WTC11 (cell line): ENCODE results near the gene ATF5. TPM values are rescaled to one million over a fixed set of nuclear protein-coding genes. Genes with fewer than 3 reads are reported as not detected.

ENCODE experiments used
- ATAC-seq: fragments of 200-7000 bp; cut with Tn5 transposase; 2 replicates; pipeline ENCODE4 v1.10.0; 2021; ENCODE audit warnings: mild to moderate bottlenecking, moderate library complexity
- CTCF ChIA-PET: fragments of 300-600 bp; sonication (Branson Sonifier 250); formaldehyde crosslinking; loops from one replicate; lab custom pipeline; 2021; ENCODE audit warnings: antibody characterized with exemption; lab: Charles Lee
- POLR2A ChIA-PET: fragments of 350-600 bp; sonication (Branson Sonifier 250); formaldehyde crosslinking; loops from one replicate; lab custom pipeline; 2021; ENCODE audit warnings: antibody characterized with exemption; lab: Charles Lee
- DNase-seq: peaks from one replicate; pipeline ENCODE4 v3.0.0; 2021; ENCODE audit warnings: low spot score
- H3K27ac Mint-ChIP-seq: 2 replicates; pipeline ENCODE4 v1.8.0; 2021; ENCODE audit warnings: mixed read lengths
- H3K27me3 Mint-ChIP-seq: 2 replicates; pipeline ENCODE4 v1.8.0; 2021; ENCODE audit warnings: low read depth, mild to moderate bottlenecking, moderate library complexity, mixed read lengths
- H3K36me3 Mint-ChIP-seq: 2 replicates; pipeline ENCODE4 v1.8.0; 2021; ENCODE audit warnings: mixed read lengths
- H3K4me1 Mint-ChIP-seq: 2 replicates; pipeline ENCODE4 v1.8.0; 2022; ENCODE audit warnings: mixed read lengths
- H3K4me3 Mint-ChIP-seq: 2 replicates; pipeline ENCODE4 v1.8.0; 2021; ENCODE audit warnings: mild to moderate bottlenecking, moderate library complexity, mixed read lengths
- H3K9me3 Mint-ChIP-seq: 2 replicates; pipeline ENCODE4 v1.8.0; 2021; ENCODE audit warnings: mixed read lengths
- ATF2 ChIP-seq: sonication (generic); formaldehyde crosslinking; IDR thresholded peaks from 2 replicates; pipeline ENCODE4 v1.8.1; 2022; ENCODE audit warnings: low read depth, missing genetic modification reagents, borderline replicate concordance
- CREM ChIP-seq: sonication (generic); formaldehyde crosslinking; IDR thresholded peaks from 2 replicates; pipeline ENCODE4 v1.8.1; 2022; ENCODE audit warnings: mild to moderate bottlenecking, missing genetic modification reagents, moderate library complexity
- ELF4 ChIP-seq: sonication (generic); formaldehyde crosslinking; IDR thresholded peaks from 2 replicates; pipeline ENCODE4 v1.8.1; 2022; ENCODE audit warnings: low read depth, mild to moderate bottlenecking, moderate library complexity, missing genetic modification reagents
- FOXJ3 ChIP-seq: sonication (generic); formaldehyde crosslinking; IDR thresholded peaks from 2 replicates; pipeline ENCODE4 v1.9.0; 2021; ENCODE audit warnings: missing genetic modification reagents, mild to moderate bottlenecking, borderline replicate concordance
- FOXK1 ChIP-seq: sonication (generic); formaldehyde crosslinking; IDR thresholded peaks from 2 replicates; pipeline ENCODE4 v1.8.0; 2022; ENCODE audit warnings: mild to moderate bottlenecking, moderate library complexity, missing genetic modification reagents
- FOXP1 ChIP-seq: sonication (generic); formaldehyde crosslinking; IDR thresholded peaks from 2 replicates; pipeline ENCODE4 v1.8.0; 2022; ENCODE audit warnings: missing genetic modification reagents, mild to moderate bottlenecking, moderate library complexity, borderline replicate concordance
- FOXP4 ChIP-seq: sonication (generic); formaldehyde crosslinking; IDR thresholded peaks from 2 replicates; pipeline ENCODE4 v1.8.0; 2022; ENCODE audit warnings: mild to moderate bottlenecking, missing genetic modification reagents
- HMGXB4 ChIP-seq: sonication (generic); formaldehyde crosslinking; IDR thresholded peaks from 2 replicates; pipeline ENCODE4 v1.8.1; 2023; ENCODE audit warnings: mild to moderate bottlenecking, moderate library complexity, missing genetic modification reagents
- IRF1 ChIP-seq: sonication (generic); formaldehyde crosslinking; IDR thresholded peaks from 2 replicates; pipeline ENCODE4 v1.8.0; 2023; ENCODE audit warnings: missing genetic modification reagents
- PRDM15 ChIP-seq: sonication (generic); formaldehyde crosslinking; IDR thresholded peaks from 2 replicates; pipeline ENCODE4 v1.8.0; 2022; ENCODE audit warnings: missing genetic modification reagents
- SOX15 ChIP-seq: fragments of 250-450 bp; sonication (Bioruptor Pico); IDR thresholded peaks from 2 replicates; pipeline ENCODE4 v1.9.0; 2021; ENCODE audit warnings: mild to moderate bottlenecking
- SP1 ChIP-seq: sonication (generic); formaldehyde crosslinking; conservative IDR thresholded peaks from 2 replicates; pipeline ENCODE4 v1.8.1; 2022; ENCODE audit warnings: missing genetic modification reagents
- STAT6 ChIP-seq: sonication (generic); formaldehyde crosslinking; conservative IDR thresholded peaks from 2 replicates; pipeline ENCODE4 v1.8.1; 2023; ENCODE audit warnings: mild to moderate bottlenecking, low read depth, missing genetic modification reagents, moderate library complexity
- USF2 ChIP-seq: sonication (generic); formaldehyde crosslinking; IDR thresholded peaks from 2 replicates; pipeline ENCODE4 v1.8.1; 2023; ENCODE audit warnings: mild to moderate bottlenecking, missing genetic modification reagents, moderate library complexity
- ZBTB43 ChIP-seq: sonication (generic); formaldehyde crosslinking; IDR thresholded peaks from 2 replicates; pipeline ENCODE4 v1.8.1; 2023; ENCODE audit warnings: mild to moderate bottlenecking, missing genetic modification reagents
- ZNF138 ChIP-seq: sonication (generic); formaldehyde crosslinking; conservative IDR thresholded peaks from 2 replicates; pipeline ENCODE4 v1.8.1; 2022; ENCODE audit warnings: mild to moderate bottlenecking, moderate library complexity, missing genetic modification reagents
- ZNF317 ChIP-seq: sonication (generic); formaldehyde crosslinking; IDR thresholded peaks from 2 replicates; pipeline ENCODE4 v1.8.1; 2023; ENCODE audit warnings: low read depth, mild to moderate bottlenecking, moderate library complexity, missing genetic modification reagents, borderline replicate concordance
- ZNF396 ChIP-seq: fragments of 250-450 bp; sonication (Bioruptor Pico); IDR thresholded peaks from 2 replicates; pipeline ENCODE4 v1.8.0; 2021; ENCODE audit warnings: mild to moderate bottlenecking, moderate library complexity, borderline replicate concordance
- total RNA-seq: library from RNA; stranded (reverse); gene quantifications from 3 replicates; pipeline ENCODE4 v1.2.3, GENCODE V29; 2021

Gene ATF5
- total RNA-seq, 1 experiment from 2014 or later = 10.8 TPM

- TF ChIP-seq SP1 (CRISPR knock-in tag) = no peak
- TF ChIP-seq FOXP4 (CRISPR knock-in tag) = no peak
- TF ChIP-seq ZNF396 (CRISPR knock-in tag) = no peak
- no peak for TF ChIP-seq SOX15 (CRISPR knock-in tag)
- TF ChIP-seq FOXK1 (CRISPR knock-in tag) = no peak
- TF ChIP-seq, all 79 proteins: peak for 0
- Mint-ChIP-seq H3K4me3 (no peak overlapping the region), H3K36me3 (no peaks in the 10 kb centered on the region), H3K27ac (no peak overlapping the region), H3K4me1 (peaks cover 50% of the 10 kb centered on the region), H3K27me3 (no peaks in the 10 kb centered on the region), H3K9me3 (peaks cover 9% of the 10 kb centered on the region; the same call in 1 of the 2 replicates)
- ChIA-PET CTCF (interaction anchor here (0.9 to 4.0 kb wide), 8 partner anchors 13 to 65 kb away, joined by 3 to 22 read pairs (median 5); no protein-coding TSS in a partner anchor), POLR2A (interaction anchor here (0.8 kb wide), 1 partner anchor 47 kb away, joined by 4 read pairs; no protein-coding TSS in a partner anchor)
- DNase-seq (no peak), ATAC-seq (no peak)
These were observed 25.9 kb downstream of the ATF5 start for GRCh38 chr19:49954933-49955332.

GRCh38 chr19:49956115-49956495 lies 27.1 kb downstream of the ATF5 start:
- DNase-seq = no peak
- Mint-ChIP-seq H3K4me3 (no peak overlapping the region), H3K27ac (no peak overlapping the region), H3K27me3 (no peaks in the 10 kb centered on the region), H3K4me1 (peaks cover 50% of the 10 kb centered on the region), H3K36me3 (no peaks in the 10 kb centered on the region), H3K9me3 (peaks cover 9% of the 10 kb centered on the region)
- TF ChIP-seq USF2 (CRISPR knock-in tag) (no peak), ZBTB43 (CRISPR knock-in tag) (no peak), HMGXB4 (CRISPR knock-in tag) (no peak), PRDM15 (CRISPR knock-in tag) (no peak), ZNF317 (CRISPR knock-in tag) (no peak), CREM (CRISPR knock-in tag) (no peak), ZNF138 (CRISPR knock-in tag) (no peak), FOXJ3 (no peak), ELF4 (CRISPR knock-in tag) (no peak), SOX15 (CRISPR knock-in tag) (no peak), FOXP1 (CRISPR knock-in tag) (no peak), ATF2 (CRISPR knock-in tag) (no peak), IRF1 (CRISPR knock-in tag) (no peak), STAT6 (CRISPR knock-in tag) (no peak)
- POLR2A ChIA-PET = no interaction called here
- no peak for ATAC-seq
- CTCF ChIA-PET = interaction anchor here (2.0 to 4.0 kb wide), 2 partner anchors 18 to 23 kb away, joined by 4 to 22 read pairs; no protein-coding TSS in a partner anchor
